PC-3 (cell line): Measurements from ENCODE around the gene MS4A12. TPM values are rescaled to one million over a fixed set of nuclear protein-coding genes. Genes with fewer than 3 reads are reported as not detected.
"Not testable (repeated sequence)": the region's sequence is repeated elsewhere in the genome, so short reads cannot be mapped to it uniquely, and the experiment has no call there.

Source experiments
- ATAC-seq: fragments of 200-7000 bp; cut with Tn5 transposase; 2 replicates; pipeline ENCODE4 v1.9.1; 2020; ENCODE audit warnings: mild to moderate bottlenecking, moderate library complexity
- BruUV-seq: library from RNA; stranded (reverse); fragments of 400-500 nt; replicated peaks from 2 replicates; lab custom pipeline; 2021; lab: Mats Ljungman, UMichigan
- CTCF ChIA-PET: fragments of 300-600 bp; sonication (Branson Sonifier 250); formaldehyde crosslinking; loops from one replicate; lab custom pipeline; 2022; ENCODE audit warnings: antibody characterized with exemption; lab: Charles Lee
- POLR2A ChIA-PET: fragments of 300-600 bp; sonication (Branson Sonifier 250); formaldehyde crosslinking; loops from one replicate; lab custom pipeline; 2022; ENCODE audit warnings: antibody characterized with exemption; ENCODE audit not compliant: unreplicated experiment; lab: Charles Lee
- DNase-seq: peaks from one replicate; pipeline ENCODE4 v3.0.0-alpha.2; 2015
- H2AFZ ChIP-seq: fragments of 300-600 bp; sonication (generic); 2 replicates; pipeline ENCODE4 v1.6.0; 2016; ENCODE audit warnings: antibody characterized with exemption, low read length
- H3F3A ChIP-seq: fragments of 300-600 bp; sonication (generic); one replicate; pipeline ENCODE4 v1.6.0; 2017; ENCODE audit warnings: antibody characterized with exemption, low read length, control low read depth, mild to moderate bottlenecking; ENCODE audit not compliant: unreplicated experiment
- H3K27ac ChIP-seq: fragments of 300-600 bp; sonication (generic); 2 replicates; pipeline ENCODE4 v1.5.1; 2016; ENCODE audit warnings: mild to moderate bottlenecking, low read length
- H3K27me3 ChIP-seq: fragments of 300-600 bp; sonication (generic); 2 replicates; pipeline ENCODE4 v1.6.1; 2016; ENCODE audit warnings: low read length, mixed read lengths
- H3K36me3 ChIP-seq: fragments of 300-600 bp; sonication (generic); 2 replicates; pipeline ENCODE4 v1.6.1; 2016; ENCODE audit warnings: low read depth, mixed run types, low read length, mixed read lengths
- H3K4me1 ChIP-seq: fragments of 300-600 bp; sonication (generic); 2 replicates; pipeline ENCODE4 v1.5.1; 2016; ENCODE audit warnings: low read length; ENCODE audit not compliant: insufficient read depth
- H3K4me2 ChIP-seq: fragments of 300-600 bp; sonication (generic); 2 replicates; pipeline ENCODE4 v1.6.0; 2016; ENCODE audit warnings: low read length
- H3K4me3 ChIP-seq: fragments of 300-600 bp; sonication (generic); 2 replicates; pipeline ENCODE4 v1.5.1; 2016; ENCODE audit warnings: mild to moderate bottlenecking, low read length, mixed read lengths
- H3K79me2 ChIP-seq: fragments of 300-600 bp; sonication (generic); 2 replicates; pipeline ENCODE4 v1.6.1; 2017; ENCODE audit warnings: low read length, mixed read lengths
- H3K9ac ChIP-seq: fragments of 300-600 bp; sonication (generic); 2 replicates; pipeline ENCODE4 v1.6.0; 2016; ENCODE audit warnings: mild to moderate bottlenecking, low read length
- H3K9me2 ChIP-seq: fragments of 300-600 bp; sonication (generic); replicated peaks from 2 replicates; pipeline ENCODE4 v1.6.1; 2016; ENCODE audit warnings: mixed run types, low read length, mixed read lengths
- H3K9me3 ChIP-seq: fragments of 300-600 bp; sonication (generic); 2 replicates; pipeline ENCODE4 v1.6.1; 2016; ENCODE audit warnings: low read length, mixed read lengths
- H4K20me1 ChIP-seq: fragments of 300-600 bp; sonication (generic); 2 replicates; pipeline ENCODE4 v1.6.1; 2016; ENCODE audit warnings: low read length, mixed read lengths
- EZH2 ChIP-seq: fragments of 300-600 bp; sonication (generic); IDR thresholded peaks from one replicate; pipeline ENCODE4 v1.6.1; 2017; ENCODE audit warnings: antibody characterized with exemption, mild to moderate bottlenecking, low read length; ENCODE audit not compliant: unreplicated experiment
- EZH2phosphoT487 ChIP-seq: fragments of 300-600 bp; sonication (generic); IDR thresholded peaks from 2 replicates; pipeline ENCODE4 v1.6.1; 2018; ENCODE audit warnings: mild to moderate bottlenecking, antibody characterized with exemption, low read length, borderline replicate concordance
- intact Hi-C: fragments of 100-400 bp; cut with micrococcal nuclease; formaldehyde crosslinking; loops from 2 replicates; pipeline ENCODE4 v1.9.0; 2023
- total RNA-seq: library from RNA; depleted of rRNA; stranded (reverse); fragments of >200 nt; gene quantifications from 2 replicates; pipeline ENCODE4 v1.2.3, GENCODE V29; 2014
- TF ChIP-seq, protein P1 (sequence below): fragments of 300-600 bp; sonication (generic); conservative IDR thresholded peaks from 2 replicates; pipeline ENCODE4 v1.5.1; 2017; ENCODE audit warnings: antibody characterized with exemption, low read depth, mild to moderate bottlenecking, low read length

Gene MS4A12
- total RNA-seq, 1 experiment from 2014 or later = not detected

DNA sequence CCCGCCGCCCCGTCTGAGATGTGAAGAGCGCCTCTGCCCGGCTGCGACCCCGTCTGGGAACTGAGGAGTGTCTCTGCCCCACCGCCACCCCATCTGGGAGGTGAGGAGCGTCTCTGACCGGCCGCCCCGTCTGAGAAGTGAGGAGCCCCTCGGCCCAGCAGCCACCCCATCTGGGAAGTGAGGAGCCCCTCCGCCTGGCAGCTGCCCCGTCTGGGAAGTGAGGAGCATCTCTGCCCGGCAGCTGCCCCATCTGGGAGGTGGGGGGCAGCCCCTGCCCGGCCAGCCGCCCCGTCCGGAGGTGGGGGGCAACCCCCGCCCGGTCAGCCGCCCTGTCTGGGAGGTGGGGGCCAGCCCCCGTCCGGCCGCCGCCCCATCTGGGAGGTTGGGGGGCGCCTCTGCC lies 17.6 kb downstream of the MS4A12 start:
- H3K9me2 ChIP-seq, H3K27ac ChIP-seq, H3K4me1 ChIP-seq, H3K9ac ChIP-seq, H2AFZ ChIP-seq, H4K20me1 ChIP-seq, POLR2A ChIA-PET, H3K36me3 ChIP-seq, DNase-seq, intact Hi-C loops, H3K79me2 ChIP-seq, ATAC-seq, H3K4me2 ChIP-seq, H3F3A ChIP-seq, CTCF ChIA-PET, H3K9me3 ChIP-seq, BruUV-seq, H3K4me3 ChIP-seq: not testable (repeated sequence)
- peaks cover 52% of the 10 kb centered on the region for H3K27me3 ChIP-seq

DNA sequence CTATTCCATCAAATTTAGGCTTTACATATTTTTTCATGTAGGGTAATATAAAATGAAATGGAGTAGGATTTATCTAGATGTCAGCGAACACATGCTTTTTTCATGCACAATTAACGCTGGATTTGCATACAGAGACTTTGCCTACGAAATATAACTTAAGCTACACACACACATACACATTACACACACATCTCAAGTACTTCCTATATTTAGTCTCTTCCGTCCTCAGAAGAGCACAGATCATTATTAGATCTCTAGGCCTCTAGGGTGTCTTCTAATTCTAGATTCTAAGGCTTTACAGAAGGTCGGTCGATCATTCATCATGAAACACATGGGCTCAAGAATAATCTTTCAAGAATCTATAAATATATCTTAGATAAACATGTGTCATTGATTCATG lies 18.8 kb downstream of the MS4A12 start:
- Histone ChIP-seq H3K4me2 (no peak overlapping the region), H4K20me1 (no peaks in the 10 kb centered on the region), H3K9ac (no peak overlapping the region), H3K4me3 (no peak overlapping the region), H3K4me1 (no peaks in the 10 kb centered on the region), H3K36me3 (no peaks in the 10 kb centered on the region), H3K9me3 (0 out of 2 replicates have a peak, but pooled peaks cover 4% of the 10 kb centered on the region), H3K27ac (no peak overlapping the region), H3K9me2 (no peaks in the 10 kb centered on the region), H2AFZ (no peak overlapping the region), H3K27me3 (peaks cover 61% of the 10 kb centered on the region), H3F3A (no peaks in the 10 kb centered on the region), H3K79me2 (no peaks in the 10 kb centered on the region)
- no TSS peak for BruUV-seq
- ChIA-PET CTCF (no interaction called here), POLR2A (no interaction called here)
- ATAC-seq (no peak), DNase-seq (no peak)
- no peak for TF ChIP-seq EZH2
- TF ChIP-seq, protein P1, sequence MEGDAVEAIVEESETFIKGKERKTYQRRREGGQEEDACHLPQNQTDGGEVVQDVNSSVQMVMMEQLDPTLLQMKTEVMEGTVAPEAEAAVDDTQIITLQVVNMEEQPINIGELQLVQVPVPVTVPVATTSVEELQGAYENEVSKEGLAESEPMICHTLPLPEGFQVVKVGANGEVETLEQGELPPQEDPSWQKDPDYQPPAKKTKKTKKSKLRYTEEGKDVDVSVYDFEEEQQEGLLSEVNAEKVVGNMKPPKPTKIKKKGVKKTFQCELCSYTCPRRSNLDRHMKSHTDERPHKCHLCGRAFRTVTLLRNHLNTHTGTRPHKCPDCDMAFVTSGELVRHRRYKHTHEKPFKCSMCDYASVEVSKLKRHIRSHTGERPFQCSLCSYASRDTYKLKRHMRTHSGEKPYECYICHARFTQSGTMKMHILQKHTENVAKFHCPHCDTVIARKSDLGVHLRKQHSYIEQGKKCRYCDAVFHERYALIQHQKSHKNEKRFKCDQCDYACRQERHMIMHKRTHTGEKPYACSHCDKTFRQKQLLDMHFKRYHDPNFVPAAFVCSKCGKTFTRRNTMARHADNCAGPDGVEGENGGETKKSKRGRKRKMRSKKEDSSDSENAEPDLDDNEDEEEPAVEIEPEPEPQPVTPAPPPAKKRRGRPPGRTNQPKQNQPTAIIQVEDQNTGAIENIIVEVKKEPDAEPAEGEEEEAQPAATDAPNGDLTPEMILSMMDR = no peak
- no peak for TF ChIP-seq EZH2phosphoT487
- intact Hi-C loops = no loop called here

DNA sequence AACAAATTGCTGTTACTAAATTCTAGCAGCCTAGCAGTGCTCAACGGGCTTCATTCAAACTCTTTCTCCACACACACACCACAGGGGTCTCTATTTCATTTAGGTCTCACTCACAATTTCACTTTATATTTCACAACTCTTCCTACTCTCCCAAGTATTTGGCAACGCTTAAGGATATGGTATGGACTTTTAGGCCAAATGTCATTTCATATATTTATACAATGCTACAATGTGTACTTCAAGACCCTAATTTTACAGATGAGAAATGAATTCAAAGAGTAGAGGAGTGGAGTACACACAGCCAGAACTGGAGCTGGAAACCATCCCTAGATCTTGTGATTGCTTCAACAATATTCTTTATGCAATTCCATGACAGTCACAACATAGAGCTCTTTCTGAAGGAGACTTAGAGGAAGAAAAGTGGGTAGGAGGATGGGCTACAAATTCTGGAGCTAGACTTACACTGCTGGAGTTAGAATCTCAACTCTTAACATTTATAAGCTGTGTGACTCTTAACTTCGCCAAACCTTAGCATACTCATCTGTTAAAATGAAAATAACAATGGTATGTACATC lies 20.2 kb downstream of the MS4A12 start:
- Histone ChIP-seq H3F3A (no peaks in the 10 kb centered on the region), H2AFZ (no peak overlapping the region), H3K27ac (no peak overlapping the region), H3K9ac (no peak overlapping the region), H3K4me1 (no peaks in the 10 kb centered on the region), H3K79me2 (no peaks in the 10 kb centered on the region), H3K9me2 (no peaks in the 10 kb centered on the region), H3K36me3 (no peaks in the 10 kb centered on the region), H3K4me3 (no peak overlapping the region), H3K27me3 (peaks cover 65% of the 10 kb centered on the region), H3K9me3 (0 out of 2 replicates have a peak, but pooled peaks cover 4% of the 10 kb centered on the region), H4K20me1 (no peaks in the 10 kb centered on the region), H3K4me2 (no peak overlapping the region)
- TF ChIP-seq EZH2 (no peak), EZH2phosphoT487 (no peak)
- TF ChIP-seq, protein P1 = no peak
- intact Hi-C loops = no loop called here
- no peak for DNase-seq
- no peak for ATAC-seq
- no TSS peak for BruUV-seq
- ChIA-PET CTCF (no interaction called here), POLR2A (no interaction called here)
